Right lung (tissue), 5 donors: Measurements from ENCODE around the gene FSCN2. TPM values are rescaled to one million over a fixed set of nuclear protein-coding genes. Genes with fewer than 3 reads are reported as not detected.

Experiments used
- DNase-seq, 2 donors: peaks; one replicate each; pipeline ENCODE4 v3.0.0-alpha.2; 2013
- polyA plus RNA-seq, 5 donors: library from polyadenylated mRNA; unstranded; fragments of 120-200 nt; gene quantifications; one replicate each; pipeline versions ENCODE4 v1.2.1 to v1.2.3, GENCODE V29; 2013; ENCODE audit warnings: inconsistent platforms in 1 of 5, low replicate concordance in 1 of 5; ENCODE audit not compliant: insufficient read length in 5 of 5, insufficient read depth in 1 of 5

The FSCN2 gene
- polyA plus RNA-seq, 5 donors: 0.76 to 2.7 (median 1.3) TPM

- peak; percentile 95 to 97 for DNase-seq
Measured at GRCh38 chr17:81512562-81513371, 15.4 kb upstream of the FSCN2 start, which contains the start of gene ACTG1. ACTG1 (minus strand) TSS chr17:81512799; CDS start chr17:81512354, 445 bp downstream.

- peak; percentile 55 to 65 for DNase-seq
Measured at GRCh38 chr17:81513372-81513752, 14.8 kb upstream of the FSCN2 start.

GRCh38 chr17:81513753-81514488, 14.3 kb upstream of the FSCN2 start:
- peak; percentile 60 to 67 for DNase-seq

DNA sequence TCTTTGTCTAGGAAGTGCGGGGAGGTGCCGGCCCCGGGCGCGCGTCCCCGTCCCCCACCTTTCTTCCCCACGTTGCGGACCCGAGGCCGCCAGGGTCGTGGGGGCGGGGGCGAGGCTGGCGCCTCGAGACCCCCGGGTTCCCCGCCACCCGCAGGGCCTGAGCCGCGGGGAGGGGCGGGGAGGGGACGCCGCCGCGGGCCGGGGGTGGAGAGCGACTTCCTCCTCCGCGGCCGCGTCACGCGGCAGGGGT, 13.8 kb upstream of the FSCN2 start:
- no peak for DNase-seq

- DNase-seq: peak; percentile 76 to 80
Measured at GRCh38 chr17:81514739-81515529, 13.2 kb upstream of the FSCN2 start.

DNA sequence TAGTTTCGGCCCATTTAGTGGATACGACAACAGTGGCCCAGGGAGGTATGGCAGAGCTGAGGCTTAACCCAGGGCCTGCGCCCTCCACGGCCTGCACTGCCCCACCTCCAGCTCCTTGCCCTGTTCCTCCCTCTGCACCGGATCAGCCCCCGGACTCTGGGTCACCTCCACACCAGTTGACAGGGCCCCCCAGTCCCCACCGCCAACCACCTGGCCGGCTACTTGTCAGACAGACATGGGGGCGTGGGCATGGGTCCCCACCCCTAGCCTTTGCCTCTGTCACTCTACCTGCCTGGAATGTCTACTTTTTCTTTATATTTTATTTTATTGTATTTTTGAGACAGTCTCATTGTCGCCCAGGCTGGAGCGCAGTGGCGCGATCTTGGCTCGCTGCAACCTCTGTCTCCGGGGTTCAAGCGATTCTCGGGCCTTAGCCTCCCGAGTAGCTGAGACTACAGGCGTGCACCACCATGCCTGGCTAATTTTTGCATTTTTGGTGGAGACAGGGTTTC, 12.6 kb upstream of the FSCN2 start:
- no peak for DNase-seq

- DNase-seq: no peak
Measured at GRCh38 chr17:81516439-81516838, 11.7 kb upstream of the FSCN2 start.

DNA sequence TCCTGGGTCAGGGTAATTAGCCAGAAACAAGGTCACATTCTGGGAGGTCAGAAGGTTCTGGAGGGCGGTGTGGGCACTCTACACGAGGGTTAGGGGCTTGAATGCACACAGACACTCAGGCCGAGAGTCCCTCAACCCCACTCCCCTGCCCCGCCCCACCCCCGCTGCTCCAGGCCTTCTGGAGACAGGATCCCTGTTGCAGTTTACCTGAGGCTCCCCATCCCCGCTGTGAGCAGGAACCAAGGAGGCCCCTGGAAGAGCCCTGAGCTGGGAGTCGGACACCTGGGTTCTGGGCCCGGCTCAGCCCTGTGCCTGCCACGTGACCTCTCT, 11.2 kb upstream of the FSCN2 start:
- DNase-seq: no peak

GRCh38 chr17:81517339-81518112, 10.7 kb upstream of the FSCN2 start:
- no peak for DNase-seq

- DNase-seq: no peak
Measured at GRCh38 chr17:81518113-81518784, 9.9 kb upstream of the FSCN2 start.

DNA sequence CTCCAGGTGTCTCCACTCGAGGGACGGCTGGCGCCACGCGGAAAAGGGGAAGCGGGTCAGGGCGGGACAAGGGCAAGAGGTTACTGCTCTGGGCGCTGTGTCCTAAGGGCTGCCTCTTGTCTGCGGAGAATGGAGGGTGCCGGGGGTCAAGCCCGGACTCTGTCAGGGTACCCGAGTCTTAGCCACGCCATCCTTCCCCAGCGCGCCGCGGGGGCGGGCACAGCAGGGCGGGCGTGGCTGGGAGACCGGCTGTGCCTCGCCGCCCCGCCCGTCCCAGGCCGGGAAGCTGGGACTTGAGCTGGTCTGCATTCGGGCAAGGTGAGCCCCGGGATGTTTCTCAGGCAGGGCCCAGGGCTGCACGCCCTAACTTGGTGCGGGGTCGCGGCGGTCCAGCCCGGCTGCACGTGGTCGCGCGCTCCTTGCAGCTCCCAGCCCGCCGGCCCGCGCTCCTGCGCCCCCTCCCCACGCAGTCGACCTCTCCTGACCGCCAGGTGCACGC, 9.3 kb upstream of the FSCN2 start:
- no peak for DNase-seq

DNA sequence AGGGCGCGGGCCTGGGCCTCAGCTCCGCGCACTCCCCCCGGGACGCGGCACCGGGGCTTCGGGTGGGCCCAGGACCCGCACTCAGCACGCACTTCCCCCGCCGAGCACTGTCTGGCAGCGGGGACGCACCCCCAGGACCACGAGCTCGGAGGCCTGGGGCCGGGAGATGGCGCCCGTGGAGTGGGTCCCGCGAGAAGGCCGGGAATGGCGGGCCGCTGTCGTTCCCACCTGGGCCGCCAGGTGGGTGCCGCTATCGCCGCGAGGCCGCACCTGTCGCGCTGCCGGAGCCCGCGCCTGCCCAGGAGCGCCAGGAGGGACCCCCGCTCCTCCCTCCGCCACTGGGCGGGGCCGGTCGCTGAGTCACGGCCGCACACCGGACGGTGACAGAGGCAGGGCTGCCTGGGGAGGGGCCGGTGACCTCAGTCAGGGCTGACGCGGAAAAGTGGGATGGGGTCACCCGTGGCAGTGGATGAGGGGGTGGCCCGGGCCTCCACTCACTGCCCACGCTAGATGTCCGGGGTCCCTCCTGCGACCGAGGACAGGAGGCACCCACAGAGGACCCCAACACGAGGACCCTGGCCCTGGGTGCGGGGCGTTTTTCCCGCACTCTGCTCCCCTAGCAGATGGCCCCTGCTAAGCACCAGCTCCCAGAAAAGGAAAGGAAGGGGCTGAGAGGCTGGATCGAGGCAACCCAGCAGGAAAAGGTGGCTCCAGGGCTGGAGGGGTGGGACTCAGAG, 8.7 kb upstream of the FSCN2 start:
- DNase-seq: no peak

DNA sequence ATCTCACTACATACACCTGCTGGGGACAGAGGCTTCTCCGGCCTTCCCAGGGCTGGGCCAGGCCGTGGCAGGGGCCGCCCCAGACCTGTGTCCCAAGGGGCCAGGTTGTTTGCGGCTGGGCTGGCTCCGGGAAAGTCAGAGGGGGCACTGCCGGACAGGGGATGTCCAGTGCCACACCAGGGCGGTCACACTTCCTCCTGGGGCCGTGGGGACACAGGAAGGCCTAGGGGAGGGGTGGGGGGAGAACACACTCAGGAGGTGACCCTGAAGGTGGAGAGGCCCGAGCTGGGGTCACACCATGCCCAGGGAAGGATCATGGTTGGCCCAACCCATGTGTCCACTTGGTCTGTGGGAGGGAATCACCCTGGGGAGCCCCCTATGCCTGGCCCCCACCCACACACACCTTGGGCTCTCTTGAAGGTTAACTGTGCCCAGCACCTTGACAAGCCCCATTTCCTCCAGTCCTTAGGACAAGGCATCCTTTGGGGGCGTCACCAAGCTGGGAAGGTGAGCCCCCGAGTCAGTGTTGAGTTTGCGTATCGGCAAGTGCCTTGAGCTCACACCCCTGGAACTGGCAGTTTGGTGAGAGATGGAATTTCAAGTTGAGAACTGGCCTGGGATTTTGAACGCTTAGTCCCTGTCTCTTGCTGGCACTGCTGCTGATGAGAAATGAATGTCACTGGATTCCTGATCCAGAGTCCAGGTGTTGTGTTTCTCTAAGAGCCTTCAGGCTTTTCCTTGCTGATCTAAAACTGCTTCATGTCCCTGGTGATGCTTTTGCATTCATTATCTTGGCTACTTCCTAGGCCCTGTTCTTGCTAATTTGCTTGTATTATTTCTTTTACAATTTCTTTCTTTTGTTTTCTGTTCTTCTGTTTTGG, 7.9 kb upstream of the FSCN2 start:
- DNase-seq: no peak

GRCh38 chr17:81522491-81523401, 5.4 kb upstream of the FSCN2 start:
- DNase-seq: no peak

GRCh38 chr17:81523402-81524038, 4.7 kb upstream of the FSCN2 start:
- DNase-seq: no peak

DNA sequence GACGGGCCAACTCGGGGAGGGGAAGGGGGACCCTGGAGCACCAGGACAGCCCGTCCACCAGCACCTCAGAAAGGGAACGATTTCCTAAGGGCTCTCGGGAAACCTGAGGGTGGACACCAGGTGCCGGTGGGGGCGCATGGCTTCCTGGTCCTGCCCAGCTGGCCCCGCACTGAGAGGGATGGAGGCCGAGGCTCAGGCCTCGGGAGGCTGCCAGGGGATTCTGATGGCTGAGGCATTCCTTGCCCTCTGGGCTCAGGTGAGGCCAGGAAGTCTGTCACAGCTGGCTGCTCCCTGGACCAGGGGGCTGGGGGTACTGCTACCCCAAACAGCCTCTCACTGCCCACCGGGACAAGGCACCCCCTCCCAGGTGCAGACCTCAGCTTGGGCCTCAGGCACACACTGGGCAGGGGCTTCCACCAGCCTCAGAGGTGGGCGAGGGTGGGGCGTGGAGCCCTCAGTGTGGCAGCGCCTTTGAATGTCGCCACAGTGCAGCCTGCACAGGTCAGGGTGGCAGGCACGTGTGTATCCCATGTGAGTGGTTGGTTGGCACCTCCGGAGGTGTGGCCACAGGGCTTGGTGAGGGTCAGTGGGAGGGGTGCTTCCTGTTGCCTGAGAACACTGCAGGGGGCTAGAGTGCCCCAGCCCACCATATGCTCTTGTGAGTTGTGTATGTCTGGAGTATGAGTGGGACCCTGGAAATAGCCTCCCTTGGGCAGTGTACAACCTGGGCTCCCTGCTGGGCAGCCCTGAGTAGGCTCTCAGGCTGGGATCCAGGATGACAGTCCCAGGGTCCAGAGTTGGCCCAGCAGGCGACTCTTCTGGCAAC, 3.9 kb upstream of the FSCN2 start:
- DNase-seq: no peak

DNA sequence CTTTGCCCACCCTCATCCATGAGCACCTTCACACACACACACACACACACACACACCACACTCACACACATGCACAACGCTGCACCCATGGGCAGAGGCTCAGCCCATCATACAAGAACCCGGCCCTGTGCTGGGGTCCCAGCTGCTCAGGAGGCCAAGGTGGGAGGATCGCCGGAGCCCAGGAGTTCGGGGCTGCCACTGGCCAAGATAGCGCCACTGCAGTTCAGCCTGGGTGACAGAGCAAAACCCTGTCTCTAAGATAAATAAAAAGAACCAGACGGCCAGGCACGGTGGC, 3.4 kb upstream of the FSCN2 start:
- DNase-seq: no peak
